Trophoblast cell (in vitro differentiated cells and primary cell): ENCODE measurements around the gene HECTD4.
"Not testable (repeated sequence)": the region's sequence is repeated elsewhere in the genome, so short reads cannot be mapped to it uniquely, and the experiment has no call there.

ENCODE experiments used
- DNase-seq, 2 donors: peaks; one replicate each; pipeline ENCODE4 v3.0.0-alpha.2; 2016
- H2AFZ ChIP-seq: 2 replicates; pipeline ENCODE4 v1.6.1; 2013; ENCODE audit warnings: low read length, moderate library complexity, mild to moderate bottlenecking; ENCODE audit not compliant: insufficient read depth, poor library complexity
- H2AK5ac ChIP-seq: 2 replicates; pipeline ENCODE4 v1.6.1; 2013; ENCODE audit warnings: mild to moderate bottlenecking, low read length
- H2BK120ac ChIP-seq: 2 replicates; pipeline ENCODE4 v1.6.1; 2013; ENCODE audit warnings: low read length, mild to moderate bottlenecking, moderate library complexity; ENCODE audit not compliant: insufficient read depth, poor library complexity
- H2BK12ac ChIP-seq: 2 replicates; pipeline ENCODE4 v1.6.1; 2013; ENCODE audit warnings: mild to moderate bottlenecking, low read length, moderate library complexity
- H2BK5ac ChIP-seq: 2 replicates; pipeline ENCODE4 v1.6.1; 2013; ENCODE audit warnings: low read length, low read depth, moderate library complexity, mild to moderate bottlenecking; ENCODE audit not compliant: poor library complexity
- H3K14ac ChIP-seq: 2 replicates; pipeline ENCODE4 v1.6.1; 2013; ENCODE audit warnings: mild to moderate bottlenecking, low read length
- H3K18ac ChIP-seq: 2 replicates; pipeline ENCODE4 v1.6.1; 2013; ENCODE audit warnings: mild to moderate bottlenecking, low read length
- H3K23ac ChIP-seq: 2 replicates; pipeline ENCODE4 v1.6.1; 2013; ENCODE audit warnings: low read length
- H3K27ac ChIP-seq: 2 replicates; pipeline ENCODE4 v1.5.1; 2013; ENCODE audit warnings: low read depth, mild to moderate bottlenecking, inconsistent platforms, low read length, moderate library complexity
- H3K27me3 ChIP-seq: 2 replicates; pipeline ENCODE4 v1.6.1; 2013; ENCODE audit warnings: inconsistent platforms, mild to moderate bottlenecking, low read length, moderate library complexity; ENCODE audit not compliant: insufficient read depth
- H3K36me3 ChIP-seq, 2 experiments: 1 replicate in 1 of 2; 2 replicates in 1 of 2; pipeline ENCODE4 v1.6.1; 2013; ENCODE audit warnings: low read length in 2 of 2, mild to moderate bottlenecking in 2 of 2, moderate library complexity in 1 of 2; ENCODE audit not compliant: insufficient read depth in 2 of 2, control insufficient read depth in 1 of 2
- H3K4ac ChIP-seq: 2 replicates; pipeline ENCODE4 v1.6.1; 2013; ENCODE audit warnings: low read depth, mild to moderate bottlenecking, low read length, moderate library complexity
- H3K4me1 ChIP-seq, 2 experiments: 1 replicate in 1 of 2; 2 replicates in 1 of 2; pipeline ENCODE4 v1.6.1; 2013; ENCODE audit warnings: low read length in 2 of 2, mild to moderate bottlenecking in 2 of 2, moderate library complexity in 1 of 2; ENCODE audit not compliant: insufficient read depth in 2 of 2, control insufficient read depth in 1 of 2
- H3K4me2 ChIP-seq: 2 replicates; pipeline ENCODE4 v1.6.1; 2013; ENCODE audit warnings: inconsistent platforms, mild to moderate bottlenecking, low read length, moderate library complexity
- H3K4me3 ChIP-seq: 2 replicates; pipeline ENCODE4 v1.5.1; 2013; ENCODE audit warnings: mild to moderate bottlenecking, low read depth, low read length, inconsistent platforms
- H3K79me1 ChIP-seq: one replicate; pipeline ENCODE4 v1.6.1; 2013; ENCODE audit warnings: low read length
- H3K79me2 ChIP-seq: 2 replicates; pipeline ENCODE4 v1.6.1; 2013; ENCODE audit warnings: low read length, mild to moderate bottlenecking; ENCODE audit not compliant: control insufficient read depth, insufficient read depth, poor library complexity
- H3K9ac ChIP-seq: 2 replicates; pipeline ENCODE4 v1.6.1; 2013; ENCODE audit warnings: mild to moderate bottlenecking, low read length
- H3K9me3 ChIP-seq: 2 replicates; pipeline ENCODE4 v1.6.1; 2013; ENCODE audit warnings: low read depth, mild to moderate bottlenecking, control low read depth, inconsistent platforms, low read length; ENCODE audit not compliant: insufficient read depth
- H4K12ac ChIP-seq: 2 replicates; pipeline ENCODE4 v1.6.1; 2013; ENCODE audit warnings: low read depth, mild to moderate bottlenecking, low read length, moderate library complexity
- H4K8ac ChIP-seq: 2 replicates; pipeline ENCODE4 v1.6.1; 2013; ENCODE audit warnings: low read depth, mild to moderate bottlenecking, low read length, moderate library complexity
- H4K91ac ChIP-seq: one replicate; pipeline ENCODE4 v1.6.1; 2013; ENCODE audit warnings: low read depth, mild to moderate bottlenecking, low read length, moderate library complexity
- WGBS: extraction: QIAGEN DNeasy Blood & Tissue Kit; methylation state at CpG from one replicate; pipeline ENCODE4 v1.1.7; 2013; ENCODE audit warnings: missing lambda C conversion rate; ENCODE audit not compliant: insufficient read length, insufficient coverage; ENCODE audit errors: extremely low coverage; 5-methylcytosine and 5-hydroxymethylcytosine counted together

The HECTD4 gene

GRCh38 chr12:112401054-112401453, 18.8 kb upstream of the HECTD4 start:
- Histone ChIP-seq H3K9me3 (no peaks in the 10 kb centered on the region), H3K36me3 (peaks cover 6 to 17% of the 10 kb centered on the region in 2 experiments), H3K23ac (no peak overlapping the region), H2AFZ (no peak overlapping the region), H3K18ac (no peak overlapping the region), H4K8ac (no peak overlapping the region), H3K4me2 (no peak overlapping the region), H3K27ac (no peak overlapping the region), H3K14ac (no peak overlapping the region), H4K91ac (no peak overlapping the region), H3K4me1 (no peaks in the 10 kb centered on the region), H2BK12ac (no peak overlapping the region), H2BK120ac (no peak overlapping the region), H3K79me2 (no peaks in the 10 kb centered on the region), H3K27me3 (no peaks in the 10 kb centered on the region), H3K4ac (no peak overlapping the region), H3K4me3 (no peak overlapping the region), H2AK5ac (no peak overlapping the region), H4K12ac (no peak overlapping the region), H2BK5ac (no peak overlapping the region), H3K79me1 (no peaks in the 10 kb centered on the region), H3K9ac (no peak overlapping the region)
- no CpG with 5 or more reads among the region's 5 CpGs for WGBS
- DNase-seq, result no peak

- WGBS, result no CpG with 5 or more reads among the region's 1 CpG
- H4K12ac ChIP-seq, result no peak overlapping the region
- no peak overlapping the region for H2BK5ac ChIP-seq
- no peak overlapping the region for H3K9ac ChIP-seq
- no peak overlapping the region for H2AFZ ChIP-seq
- no peak overlapping the region for H2BK12ac ChIP-seq
- DNase-seq, result no peak
- no peak overlapping the region for H3K23ac ChIP-seq
- no peaks in the 10 kb centered on the region for H3K79me1 ChIP-seq
- H3K79me2 ChIP-seq, result no peaks in the 10 kb centered on the region
- no peak overlapping the region for H3K18ac ChIP-seq
- H4K91ac ChIP-seq, result no peak overlapping the region
- H3K4me1 ChIP-seq, result no peaks in the 10 kb centered on the region
- no peak overlapping the region for H3K27ac ChIP-seq
- H3K9me3 ChIP-seq, result no peaks in the 10 kb centered on the region
- H3K14ac ChIP-seq, result no peak overlapping the region
- no peak overlapping the region for H3K4ac ChIP-seq
- no peak overlapping the region for H3K4me2 ChIP-seq
- H3K4me3 ChIP-seq, result no peak overlapping the region
- H2AK5ac ChIP-seq, result no peak overlapping the region
- H3K36me3 ChIP-seq, result no peaks in the 10 kb centered on the region
- no peak overlapping the region for H2BK120ac ChIP-seq
- H3K27me3 ChIP-seq, result no peaks in the 10 kb centered on the region
- H4K8ac ChIP-seq, result no peak overlapping the region
These were observed 11.1 kb upstream of the HECTD4 start for GRCh38 chr12:112393328-112393727.

GRCh38 chr12:112389922-112390654, 7.9 kb upstream of the HECTD4 start:
- H3K4me1 ChIP-seq, H3K79me2 ChIP-seq, H3K79me1 ChIP-seq, H4K12ac ChIP-seq, H3K27me3 ChIP-seq, H4K8ac ChIP-seq, H2BK12ac ChIP-seq, H3K4ac ChIP-seq, H3K4me2 ChIP-seq, H3K9me3 ChIP-seq, H3K18ac ChIP-seq, H3K14ac ChIP-seq, H3K27ac ChIP-seq, H4K91ac ChIP-seq, H2BK5ac ChIP-seq, H2AK5ac ChIP-seq, H3K4me3 ChIP-seq, H3K36me3 ChIP-seq, H3K9ac ChIP-seq, H2BK120ac ChIP-seq, H2AFZ ChIP-seq, H3K23ac ChIP-seq, DNase-seq: not testable (repeated sequence)
- no CpG with 5 or more reads among the region's 4 CpGs for WGBS

- Histone ChIP-seq H3K27ac (no peak overlapping the region), H3K27me3 (no peaks in the 10 kb centered on the region), H3K4me1 (no peaks in the 10 kb centered on the region), H2BK120ac (no peak overlapping the region), H3K9ac (no peak overlapping the region), H3K79me1 (no peaks in the 10 kb centered on the region), H4K8ac (no peak overlapping the region), H3K36me3 (no peaks in the 10 kb centered on the region), H4K12ac (no peak overlapping the region), H2AFZ (no peak overlapping the region), H4K91ac (no peak overlapping the region), H3K9me3 (no peaks in the 10 kb centered on the region), H3K79me2 (no peaks in the 10 kb centered on the region), H2AK5ac (no peak overlapping the region), H3K4me3 (no peak overlapping the region), H3K18ac (no peak overlapping the region), H3K4me2 (no peak overlapping the region), H3K23ac (no peak overlapping the region), H2BK5ac (no peak overlapping the region), H3K14ac (no peak overlapping the region), H2BK12ac (no peak overlapping the region), H3K4ac (no peak overlapping the region)
- no CpG with 5 or more reads among the region's 4 CpGs for WGBS
- no peak for DNase-seq
These were observed 7.0 kb upstream of the HECTD4 start for GRCh38 chr12:112389228-112389627.
